H1 (cell line): Measurements from ENCODE around the gene CDKN1A. TPM values are rescaled to one million over a fixed set of nuclear protein-coding genes. Genes with fewer than 3 reads are reported as not detected.

Experiments used
- CTCF ChIA-PET: fragments of 300-600 bp; sonication (Branson Sonifier 250); formaldehyde crosslinking; loops from one replicate; lab custom pipeline; 2021; ENCODE audit not compliant: partially characterized antibody; lab: Charles Lee
- POLR2A ChIA-PET: fragments of 300-600 bp; sonication (Branson Sonifier 250); formaldehyde crosslinking; loops from one replicate; lab custom pipeline; 2021; ENCODE audit warnings: inconsistent platforms; ENCODE audit not compliant: partially characterized antibody; lab: Charles Lee
- DNase-seq, 2 experiments: peaks; one replicate each; pipeline versions ENCODE4 v3.0.0 to v3.0.0-alpha.2; 2010 to 2022; ENCODE audit warnings: low spot score in 2 of 2, low read depth in 1 of 2, mixed read lengths in 1 of 2
- FAIRE-seq: peaks from 2 replicates; lab custom pipeline; 2011; peaks lifted over from hg19 to GRCh38; lab: Jason Lieb, UNC
- H2AFZ ChIP-seq: 2 replicates; pipeline ENCODE4 v1.8.1; 2012; ENCODE audit warnings: low read length, inconsistent platforms
- H2AK5ac ChIP-seq: 2 replicates; pipeline ENCODE4 v1.6.1; 2013; ENCODE audit warnings: low read depth, low read length
- H2BK120ac ChIP-seq: replicated peaks from 2 replicates; pipeline ENCODE3; 2013; ENCODE audit warnings: low read depth, low read length, inconsistent platforms
- H2BK12ac ChIP-seq: 2 replicates; pipeline ENCODE4 v1.6.1; 2013; ENCODE audit warnings: low read depth, low read length
- H2BK15ac ChIP-seq: 2 replicates; pipeline ENCODE4 v1.6.1; 2013; ENCODE audit warnings: low read length
- H2BK20ac ChIP-seq: 2 replicates; pipeline ENCODE4 v1.6.1; 2013; ENCODE audit warnings: low read length
- H2BK5ac ChIP-seq: 2 replicates; pipeline ENCODE4 v1.6.1; 2013; ENCODE audit warnings: low read depth, low read length
- H3K14ac ChIP-seq: 2 replicates; pipeline ENCODE4 v1.6.1; 2013; ENCODE audit warnings: inconsistent platforms; ENCODE audit not compliant: insufficient read length
- H3K18ac ChIP-seq: 2 replicates; pipeline ENCODE4 v1.6.1; 2013; ENCODE audit warnings: low read length; ENCODE audit errors: extremely low read depth
- H3K23ac ChIP-seq: 2 replicates; pipeline ENCODE4 v1.6.1; 2013; ENCODE audit warnings: inconsistent platforms; ENCODE audit not compliant: insufficient read length
- H3K23me2 ChIP-seq: 2 replicates; pipeline ENCODE4 v1.6.1; 2013; ENCODE audit warnings: low read depth, low read length
- H3K27ac ChIP-seq: 2 replicates; pipeline ENCODE4 v1.6.1; 2011; ENCODE audit warnings: low read depth, low read length, inconsistent platforms
- H3K27me3 ChIP-seq, 4 experiments: replicated peaks in 1 of 4; 1 replicate in 1 of 4; 2 replicates in 3 of 4; pipeline versions ENCODE4 v1.6.1 to v1.8.1; 2011 to 2013; ENCODE audit warnings: low read length in 3 of 4, mild to moderate bottlenecking in 3 of 4, inconsistent platforms in 2 of 4, mixed read lengths in 2 of 4, moderate library complexity in 1 of 4; ENCODE audit not compliant: control insufficient read depth in 3 of 4, insufficient read depth in 3 of 4; ENCODE audit errors: extremely low read depth in 1 of 4
- H3K36me3 ChIP-seq, 4 experiments: 2 replicates each; pipeline versions ENCODE4 v1.6.1 to v1.8.1; 2011 to 2013; ENCODE audit warnings: mild to moderate bottlenecking in 4 of 4, low read length in 3 of 4, moderate library complexity in 2 of 4, control low read depth in 1 of 4, inconsistent platforms in 1 of 4; ENCODE audit not compliant: insufficient read depth in 4 of 4, control insufficient read depth in 2 of 4
- H3K4ac ChIP-seq: replicated peaks from 2 replicates; pipeline ENCODE3; 2013; ENCODE audit warnings: low read length, low read depth, mixed read lengths, inconsistent platforms; ENCODE audit not compliant: insufficient read length
- H3K4me1 ChIP-seq, 4 experiments: replicated peaks in 1 of 4; 1 replicate in 1 of 4; 2 replicates in 3 of 4; pipeline versions ENCODE4 v1.6.1 to v1.8.1; 2011 to 2013; ENCODE audit warnings: low read length in 3 of 4, inconsistent platforms in 2 of 4, mixed read lengths in 1 of 4; ENCODE audit not compliant: insufficient read depth in 4 of 4, control insufficient read depth in 3 of 4
- H3K4me2 ChIP-seq, 2 experiments: 2 replicates each; pipeline versions ENCODE4 v1.6.1 to v1.8.1; 2011 to 2013; ENCODE audit warnings: low read depth in 2 of 2, low read length in 2 of 2, control low read depth in 1 of 2, inconsistent platforms in 1 of 2, mild to moderate bottlenecking in 1 of 2; ENCODE audit not compliant: insufficient read depth in 1 of 2
- H3K4me3 ChIP-seq, 4 experiments: fragments of 200-600, 300-600 bp in 1 of 4; sonication (generic), shearing (Covaris generic), sonication (Bioruptor Twin) in 1 of 4; 2 replicates each; pipeline versions ENCODE4 v1.5.1 to v1.8.1; 2011 to 2016; ENCODE audit warnings: low read length in 4 of 4, low read depth in 3 of 4, control low read depth in 2 of 4, inconsistent platforms in 2 of 4, mild to moderate bottlenecking in 2 of 4, mixed read lengths in 1 of 4, moderate library complexity in 1 of 4; ENCODE audit not compliant: insufficient read depth in 2 of 4; ENCODE audit errors: extremely low read depth in 1 of 4
- H3K56ac ChIP-seq: replicated peaks from 2 replicates; pipeline ENCODE3; 2013; ENCODE audit warnings: low read depth, mild to moderate bottlenecking, mixed read lengths, low read length, inconsistent platforms; ENCODE audit not compliant: insufficient read length
- H3K79me1 ChIP-seq: 2 replicates; pipeline ENCODE4 v1.6.1; 2013; ENCODE audit warnings: low read depth, low read length, control low read depth
- H3K79me2 ChIP-seq, 2 experiments: 2 replicates each; pipeline versions ENCODE4 v1.6.1 to v1.8.1; 2012 to 2013; ENCODE audit warnings: low read length in 2 of 2, mild to moderate bottlenecking in 2 of 2, inconsistent platforms in 1 of 2; ENCODE audit not compliant: insufficient read depth in 2 of 2, control insufficient read depth in 1 of 2
- H3K9ac ChIP-seq, 4 experiments: replicated peaks in 1 of 4; 1 replicate in 1 of 4; 2 replicates in 3 of 4; pipeline versions ENCODE4 v1.6.1 to v1.8.1; 2011 to 2013; ENCODE audit warnings: low read depth in 3 of 4, low read length in 3 of 4, control low read depth in 2 of 4, mild to moderate bottlenecking in 2 of 4, moderate library complexity in 2 of 4, inconsistent platforms in 1 of 4; ENCODE audit errors: extremely low read depth in 1 of 4
- H3K9me3 ChIP-seq, 2 experiments: 2 replicates each; pipeline versions ENCODE4 v1.6.1 to v1.8.1; 2012 to 2013; ENCODE audit warnings: mild to moderate bottlenecking in 2 of 2, moderate library complexity in 2 of 2, control low read depth in 1 of 2, inconsistent platforms in 1 of 2, low read depth in 1 of 2, low read length in 1 of 2, mixed read lengths in 1 of 2; ENCODE audit not compliant: insufficient read depth in 2 of 2
- H4K20me1 ChIP-seq, 2 experiments: replicated peaks in 1 of 2; 2 replicates each; pipeline versions ENCODE3 to v1.8.1; 2011 to 2013; ENCODE audit warnings: inconsistent platforms in 2 of 2, low read length in 2 of 2, mild to moderate bottlenecking in 1 of 2; ENCODE audit not compliant: insufficient read depth in 2 of 2, control insufficient read depth in 1 of 2
- H4K5ac ChIP-seq: 2 replicates; pipeline ENCODE4 v1.6.1; 2013; ENCODE audit warnings: low read length, low read depth, mixed read lengths, inconsistent platforms; ENCODE audit not compliant: insufficient read length
- H4K8ac ChIP-seq: 2 replicates; pipeline ENCODE4 v1.8.0; 2013; ENCODE audit warnings: mild to moderate bottlenecking, moderate library complexity, low read length, inconsistent platforms; ENCODE audit not compliant: insufficient read depth; ENCODE audit errors: extremely low read depth
- H4K91ac ChIP-seq: replicated peaks from 2 replicates; pipeline ENCODE3; 2013; ENCODE audit warnings: low read length, mixed read lengths, inconsistent platforms; ENCODE audit not compliant: insufficient read length
- BCL11A ChIP-seq, 2 experiments: IDR thresholded peaks; one replicate each; pipeline ENCODE4 v1.6.1; 2011; ENCODE audit warnings: low read depth in 2 of 2, low read length in 2 of 2, mild to moderate bottlenecking in 2 of 2
- CHD2 ChIP-seq: IDR thresholded peaks from 2 replicates; pipeline ENCODE4 v1.6.1; 2012; ENCODE audit warnings: low read length, improper control_type of control experiment
- CREB1 ChIP-seq: IDR thresholded peaks from 2 replicates; pipeline ENCODE4 v1.6.1; 2012; ENCODE audit warnings: inconsistent platforms
- EGR1 ChIP-seq: IDR thresholded peaks from 2 replicates; pipeline ENCODE4 v1.6.1; 2011; ENCODE audit warnings: low read depth, low read length, borderline replicate concordance
- GTF2F1 ChIP-seq: IDR thresholded peaks from 2 replicates; pipeline ENCODE4 v1.6.1; 2012; ENCODE audit warnings: low read depth, low read length, improper control_type of control experiment, borderline replicate concordance
- PHF8 ChIP-seq: fragments of 200-600 bp; sonication (generic); conservative IDR thresholded peaks from 2 replicates; pipeline ENCODE4 v1.7.1; 2012; ENCODE audit warnings: low read depth, mild to moderate bottlenecking, inconsistent platforms, low read length, moderate library complexity
- SIX5 ChIP-seq: IDR thresholded peaks from 2 replicates; pipeline ENCODE4 v1.6.1; 2011; ENCODE audit warnings: mild to moderate bottlenecking, low read depth, low read length
- TAF1 ChIP-seq: IDR thresholded peaks from 2 replicates; pipeline ENCODE4 v1.6.1; 2011; ENCODE audit warnings: mild to moderate bottlenecking, low read depth, low read length
- WGBS, 2 experiments: shearing (Covaris generic) in 1 of 2; methylation state at CpG; one replicate each; pipeline versions ENCODE4 v1.1.6 to v1.1.7; 2013 to 2015; ENCODE audit warnings: low lambda C conversion rate in 2 of 2, mixed read lengths in 2 of 2, inconsistent platforms in 1 of 2, low coverage in 1 of 2, missing lambda C conversion rate in 1 of 2; ENCODE audit not compliant: insufficient replicate concordance in 2 of 2, insufficient coverage in 1 of 2, insufficient read length in 1 of 2; ENCODE audit errors: extremely low coverage in 1 of 2, missing lambda C conversion rate in 1 of 2; 5-methylcytosine and 5-hydroxymethylcytosine counted together
- polyA plus RNA-seq, 7 experiments: library from polyadenylated mRNA; depleted of rRNA in 3 of 7; stranded (reverse) in 5 of 7; unstranded in 2 of 7; fragments of >200 nt in 5 of 7; fragments of 200-250 nt in 2 of 7; gene quantifications; 1 replicate in 5 of 7; 2 replicates in 1 of 7; 4 replicates in 1 of 7; pipeline versions ENCODE4 v1.2.1 to v1.2.3, GENCODE V29; 2011 to 2013; ENCODE audit warnings: missing spikeins in 2 of 7, mixed read lengths in 2 of 7
- total RNA-seq: library from RNA; stranded (reverse); fragmentation: NEBNext Ultra II Directional; extraction: Animal tissue kit (Norgen Biotek cat#: 25700); gene quantifications from 2 replicates; pipeline ENCODE4 v1.2.1, GENCODE V29; 2021

The CDKN1A gene
- total and polyA plus RNA-seq, 2 of the 8 experiments (the other 6 are each of a cell fraction or from before 2014, with no cell fraction given) = 15.2 to 36.0 TPM

GRCh38 chr6:36691011-36691410 is 12.5 kb downstream of the CDKN1A start:
- H3K4ac ChIP-seq = no peak overlapping the region
- FAIRE-seq = no peak
- no peak overlapping the region for H2BK12ac ChIP-seq
- no peak overlapping the region for H2AK5ac ChIP-seq
- no peak overlapping the region for H3K18ac ChIP-seq
- DNase-seq = no peak
- H3K9me3 ChIP-seq = no peaks in the 10 kb centered on the region
- H3K27ac ChIP-seq = no peak overlapping the region
- H3K56ac ChIP-seq = no peak overlapping the region
- 89% methylated on average over 4 of the region's 4 CpGs; no CpG with 5 or more reads in 1 of the 2 experiments for WGBS, 2 experiments
- H3K23ac ChIP-seq = no peak overlapping the region
- POLR2A ChIA-PET = no interaction called here
- H2BK120ac ChIP-seq = no peak overlapping the region
- H3K27me3 ChIP-seq = no peaks in the 10 kb centered on the region
- no peak overlapping the region for H2BK5ac ChIP-seq
- H3K14ac ChIP-seq = no peak overlapping the region
- no peak overlapping the region for H4K5ac ChIP-seq
- CTCF ChIA-PET = interaction anchor here (0.7 to 1.6 kb wide), 7 partner anchors 9 to 75 kb away, joined by 3 to 5 read pairs (median 3); no protein-coding TSS in a partner anchor
- TF ChIP-seq EGR1 (no peak), BCL11A (IDR thresholded peaks at IDR 0.05; ENCODE audit: low read depth in 2 of 2, low read length in 2 of 2) (no peak), TAF1 (no peak), SIX5 (no peak), CREB1 (no peak), PHF8 (no peak), CHD2 (no peak), GTF2F1 (no peak)
- H3K4me2 ChIP-seq = no peak overlapping the region
- H4K91ac ChIP-seq = no peak overlapping the region
- no peak overlapping the region for H3K9ac ChIP-seq
- no peaks in the 10 kb centered on the region for H3K79me1 ChIP-seq
- peaks cover 0 to 4% of the 10 kb centered on the region in 2 experiments for H4K20me1 ChIP-seq
- no peaks in the 10 kb centered on the region for H3K4me1 ChIP-seq
- H3K23me2 ChIP-seq = no peaks in the 10 kb centered on the region
- H2BK20ac ChIP-seq = no peak overlapping the region
- H3K79me2 ChIP-seq = no peaks in the 10 kb centered on the region
- no peak overlapping the region for H2BK15ac ChIP-seq
- no peak overlapping the region for H4K8ac ChIP-seq
- no peak overlapping the region for H3K4me3 ChIP-seq
- H2AFZ ChIP-seq = no peak overlapping the region
- H3K36me3 ChIP-seq = peaks cover 0 to 9% (median 2%) of the 10 kb centered on the region in 4 experiments; a peak in 4 of 8 replicates
